Glutamatergic neuron (in vitro differentiated cells): ENCODE measurements around the gene SFTPD. TPM values are rescaled to one million over a fixed set of nuclear protein-coding genes. Genes with fewer than 3 reads are reported as not detected.

ENCODE experiments used
- DNase-seq: peaks from one replicate; pipeline ENCODE4 v3.0.0; 2022
- H3K27ac Mint-ChIP-seq: one replicate; pipeline ENCODE4 v1.8.0; 2020; ENCODE audit warnings: mild to moderate bottlenecking, mixed read lengths, inconsistent platforms; ENCODE audit not compliant: unreplicated experiment
- H3K27me3 Mint-ChIP-seq: one replicate; pipeline ENCODE4 v1.8.0; 2020; ENCODE audit warnings: mild to moderate bottlenecking, moderate library complexity, mixed read lengths, inconsistent platforms; ENCODE audit not compliant: unreplicated experiment
- H3K36me3 Mint-ChIP-seq: one replicate; pipeline ENCODE4 v1.8.0; 2020; ENCODE audit warnings: mild to moderate bottlenecking, mixed read lengths, inconsistent platforms; ENCODE audit not compliant: unreplicated experiment
- H3K4me1 Mint-ChIP-seq: one replicate; pipeline ENCODE4 v1.8.0; 2020; ENCODE audit warnings: mild to moderate bottlenecking, low read depth, mixed read lengths, inconsistent platforms; ENCODE audit not compliant: unreplicated experiment
- H3K4me3 Mint-ChIP-seq: one replicate; pipeline ENCODE4 v1.8.0; 2020; ENCODE audit warnings: mild to moderate bottlenecking, mixed read lengths, inconsistent platforms; ENCODE audit not compliant: unreplicated experiment
- H3K9me3 Mint-ChIP-seq: one replicate; pipeline ENCODE4 v1.8.0; 2020; ENCODE audit warnings: mild to moderate bottlenecking, moderate library complexity, mixed read lengths, inconsistent platforms; ENCODE audit not compliant: unreplicated experiment
- total RNA-seq: library from RNA; stranded (reverse); fragmentation: NEBNext Ultra II Directional; extraction: Animal tissue kit (Norgen Biotek cat#: 25700); gene quantifications from one replicate; pipeline ENCODE4 v1.2.1, GENCODE V29; 2021; ENCODE audit not compliant: unreplicated experiment
- TF ChIP-seq, protein P1 (sequence below): fragments of 200-600 bp; sonication (generic); IDR thresholded peaks from one replicate; pipeline ENCODE4 v1.5.0; 2021; ENCODE audit not compliant: partially characterized antibody, unreplicated experiment

SFTPD gene
- total RNA-seq, 1 donor from 2014 or later: 0.51 TPM

DNA sequence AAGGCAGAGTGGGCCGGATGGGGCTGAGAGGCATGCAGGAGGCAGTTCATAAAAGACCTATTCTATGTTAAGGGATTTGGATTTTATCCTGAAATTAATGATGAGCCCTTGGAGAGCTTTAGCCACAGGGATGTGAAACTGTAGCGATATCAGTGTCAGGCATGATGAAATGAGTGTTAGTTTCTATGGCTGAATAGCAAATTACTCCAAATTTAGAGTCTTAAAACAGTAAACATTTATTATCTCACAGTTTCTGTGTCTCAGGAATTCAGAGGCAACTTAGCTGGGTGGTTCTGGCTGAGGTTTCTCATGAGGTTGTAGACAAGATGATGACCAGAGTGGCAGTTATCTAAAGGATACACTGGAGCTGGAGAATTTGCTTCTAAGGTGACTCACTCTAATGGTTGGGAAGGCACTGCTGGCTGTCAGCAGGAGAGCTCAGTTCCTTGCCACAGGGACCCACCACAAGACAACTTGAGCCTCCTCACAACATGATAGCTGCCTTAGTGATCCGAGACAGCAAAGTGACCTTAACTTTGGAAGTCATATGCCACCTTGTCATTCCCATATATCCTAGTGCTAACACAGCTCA is 36.7 kb upstream of the SFTPD start:
- Mint-ChIP-seq H3K4me3 (no peak overlapping the region), H3K27ac (no peak overlapping the region), H3K9me3 (peaks cover 4% of the 10 kb centered on the region), H3K27me3 (peaks cover 14% of the 10 kb centered on the region), H3K36me3 (no peaks in the 10 kb centered on the region), H3K4me1 (no peaks in the 10 kb centered on the region)
- no peak for DNase-seq
- TF ChIP-seq, protein P1, sequence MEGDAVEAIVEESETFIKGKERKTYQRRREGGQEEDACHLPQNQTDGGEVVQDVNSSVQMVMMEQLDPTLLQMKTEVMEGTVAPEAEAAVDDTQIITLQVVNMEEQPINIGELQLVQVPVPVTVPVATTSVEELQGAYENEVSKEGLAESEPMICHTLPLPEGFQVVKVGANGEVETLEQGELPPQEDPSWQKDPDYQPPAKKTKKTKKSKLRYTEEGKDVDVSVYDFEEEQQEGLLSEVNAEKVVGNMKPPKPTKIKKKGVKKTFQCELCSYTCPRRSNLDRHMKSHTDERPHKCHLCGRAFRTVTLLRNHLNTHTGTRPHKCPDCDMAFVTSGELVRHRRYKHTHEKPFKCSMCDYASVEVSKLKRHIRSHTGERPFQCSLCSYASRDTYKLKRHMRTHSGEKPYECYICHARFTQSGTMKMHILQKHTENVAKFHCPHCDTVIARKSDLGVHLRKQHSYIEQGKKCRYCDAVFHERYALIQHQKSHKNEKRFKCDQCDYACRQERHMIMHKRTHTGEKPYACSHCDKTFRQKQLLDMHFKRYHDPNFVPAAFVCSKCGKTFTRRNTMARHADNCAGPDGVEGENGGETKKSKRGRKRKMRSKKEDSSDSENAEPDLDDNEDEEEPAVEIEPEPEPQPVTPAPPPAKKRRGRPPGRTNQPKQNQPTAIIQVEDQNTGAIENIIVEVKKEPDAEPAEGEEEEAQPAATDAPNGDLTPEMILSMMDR: no peak

DNA sequence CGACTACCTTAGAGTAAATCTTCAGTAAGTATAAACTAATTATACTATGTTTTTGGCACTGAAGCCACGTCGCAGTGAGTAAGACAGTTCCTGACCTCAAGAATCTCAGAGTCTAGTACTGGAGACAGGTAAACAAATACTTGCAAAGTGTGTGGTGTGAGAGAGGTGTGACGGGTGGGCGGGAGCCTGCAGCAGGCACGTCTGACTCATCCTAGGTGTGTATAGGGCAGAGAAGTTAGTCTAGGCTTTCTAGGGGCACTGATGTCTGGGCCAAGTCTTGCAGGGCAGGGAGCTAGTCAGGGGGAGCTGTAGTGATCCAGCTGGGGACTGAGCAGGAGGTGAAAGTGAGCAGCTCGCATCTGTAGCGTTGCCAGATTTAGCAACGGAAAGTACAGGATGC is 35.9 kb upstream of the SFTPD start:
- H3K27me3 Mint-ChIP-seq: peaks cover 14% of the 10 kb centered on the region
- no peaks in the 10 kb centered on the region for H3K36me3 Mint-ChIP-seq
- no peaks in the 10 kb centered on the region for H3K4me1 Mint-ChIP-seq
- no peak for DNase-seq
- H3K4me3 Mint-ChIP-seq: no peak overlapping the region
- TF ChIP-seq, protein P1: no peak
- H3K27ac Mint-ChIP-seq: no peak overlapping the region
- peaks cover 4% of the 10 kb centered on the region for H3K9me3 Mint-ChIP-seq

DNA sequence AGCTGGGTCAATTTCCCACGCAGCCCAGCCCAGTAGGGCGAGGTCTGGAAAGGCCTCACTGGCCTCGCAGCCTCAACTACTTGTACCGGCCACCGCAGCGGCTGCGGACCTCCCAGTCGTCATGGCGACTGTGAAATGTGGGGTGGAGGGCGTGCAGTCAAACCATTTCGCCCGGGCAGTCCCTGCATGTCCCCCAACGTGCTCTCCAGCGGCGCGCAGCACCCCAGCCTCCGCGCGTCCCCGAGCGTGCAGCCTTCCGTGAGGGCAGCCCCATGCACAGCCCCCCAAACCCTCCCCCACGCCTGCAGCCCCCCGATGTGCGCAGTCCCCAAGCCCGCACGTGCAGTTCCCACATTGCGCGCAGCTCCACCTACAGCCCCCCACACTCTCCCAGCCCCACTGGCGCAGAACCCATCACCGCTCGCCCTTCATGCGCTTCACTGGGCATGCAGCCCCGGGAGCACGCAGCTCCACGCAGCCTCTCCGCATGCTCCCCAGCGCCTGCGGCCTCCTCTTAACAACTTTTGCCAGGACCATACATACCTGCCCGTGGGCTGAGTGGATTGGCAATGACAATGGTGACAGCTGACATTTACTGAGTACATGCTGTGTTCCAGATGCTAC is 34.5 kb upstream of the SFTPD start:
- H3K27me3 Mint-ChIP-seq: peaks cover 18% of the 10 kb centered on the region

DNA sequence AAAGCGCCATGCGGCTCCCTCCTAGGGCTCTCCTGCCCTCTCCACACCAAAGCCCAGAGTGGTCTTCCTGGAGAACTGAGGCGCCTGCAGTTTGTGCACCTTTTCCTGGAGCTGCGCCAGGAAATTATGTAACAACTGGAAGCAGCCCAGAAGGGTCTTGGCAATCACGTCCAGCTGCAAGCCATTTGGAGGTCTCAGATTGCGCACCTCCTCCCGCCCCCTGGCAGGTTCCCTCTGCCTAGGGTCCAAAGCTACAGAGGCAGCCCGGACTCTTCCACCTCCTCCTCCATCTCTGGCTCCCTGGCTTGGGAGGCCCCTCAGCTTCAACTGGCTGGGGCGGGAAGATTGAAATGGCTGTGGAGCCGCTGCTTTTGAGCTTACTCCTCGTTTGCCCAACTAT is 34.0 kb upstream of the SFTPD start:
- Mint-ChIP-seq H3K27ac (no peak overlapping the region), H3K36me3 (no peaks in the 10 kb centered on the region), H3K9me3 (peaks cover 5% of the 10 kb centered on the region), H3K4me3 (peak overlapping the region; percentile 72), H3K27me3 (peaks cover 18% of the 10 kb centered on the region), H3K4me1 (no peaks in the 10 kb centered on the region)
- DNase-seq: no peak
- TF ChIP-seq, protein P1: no peak

More for the DNA sequence above, 34.5 kb upstream of the SFTPD start:
- Mint-ChIP-seq H3K4me3 (no peak overlapping the region), H3K27ac (no peak overlapping the region), H3K9me3 (peaks cover 5% of the 10 kb centered on the region), H3K36me3 (no peaks in the 10 kb centered on the region), H3K4me1 (no peaks in the 10 kb centered on the region)
- TF ChIP-seq, protein P1: no peak
- DNase-seq: no peak

DNA sequence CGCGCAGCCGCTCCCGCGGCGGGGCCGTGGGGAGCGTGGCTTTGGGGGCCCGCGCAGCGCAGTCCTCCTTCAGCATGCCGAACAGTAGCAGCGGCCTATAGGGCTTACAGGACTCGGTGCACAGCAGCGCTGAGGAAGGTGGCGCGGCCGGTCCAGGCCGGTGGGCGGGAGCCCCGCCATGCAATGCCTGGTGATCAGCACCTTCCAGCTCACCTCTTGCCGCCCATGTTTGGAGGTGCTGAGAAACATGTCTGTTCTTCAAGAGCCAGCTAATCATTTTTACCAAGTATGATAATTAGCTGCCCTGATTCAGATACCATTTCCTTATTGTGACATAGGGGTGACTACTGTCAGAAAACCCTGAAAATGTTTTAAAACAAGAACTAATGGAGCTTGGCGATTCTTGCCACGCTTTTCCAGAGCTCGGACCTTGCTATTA is 33.5 kb upstream of the SFTPD start:
- DNase-seq: peak; percentile 38
- Mint-ChIP-seq H3K9me3 (peaks cover 5% of the 10 kb centered on the region), H3K27me3 (peaks cover 18% of the 10 kb centered on the region)

More for the DNA sequence above, 33.5 kb upstream of the SFTPD start:
- peak overlapping the region; percentile 72 for H3K4me3 Mint-ChIP-seq
- H3K36me3 Mint-ChIP-seq: no peaks in the 10 kb centered on the region
- H3K4me1 Mint-ChIP-seq: no peaks in the 10 kb centered on the region
- H3K27ac Mint-ChIP-seq: no peak overlapping the region
- TF ChIP-seq, protein P1: no peak
